Measurements from ENCODE around the gene TLCD1. TPM values are rescaled to one million over a fixed set of nuclear protein-coding genes. Genes with fewer than 3 reads are reported as not detected.

TLCD1 gene
- total RNA-seq, 1 donor from 2014 or later: 8.2 TPM

- peaks cover 19% of the 10 kb centered on the region for H3K9me3 Mint-ChIP-seq (ENCODE audit: unreplicated experiment)
- peak; percentile 96 for DNase-seq
- H3K27me3 Mint-ChIP-seq (ENCODE audit: unreplicated experiment): peaks cover 23% of the 10 kb centered on the region
- peak overlapping the region; percentile 48 for H3K27ac Mint-ChIP-seq (ENCODE audit: unreplicated experiment)
- peak; percentile 95 for TF ChIP-seq CTCF (IDR thresholded peaks at IDR 0.05; ENCODE audit: partially characterized antibody, unreplicated experiment)
- no peaks in the 10 kb centered on the region for H3K36me3 Mint-ChIP-seq (ENCODE audit: unreplicated experiment)
- peaks cover 13% of the 10 kb centered on the region for H3K4me1 Mint-ChIP-seq (ENCODE audit: low read depth, unreplicated experiment)
- peak overlapping the region; percentile 61 for H3K4me3 Mint-ChIP-seq (ENCODE audit: unreplicated experiment)
These were observed 24.4 kb upstream of the TLCD1 start for GRCh38 chr17:28750178-28751047.

GRCh38 chr17:28749516-28750177 lies 23.6 kb upstream of the TLCD1 start:
- Mint-ChIP-seq H3K4me3 (ENCODE audit: unreplicated experiment) (peak overlapping the region; percentile 61), H3K36me3 (ENCODE audit: unreplicated experiment) (no peaks in the 10 kb centered on the region), H3K27ac (ENCODE audit: unreplicated experiment) (no peak overlapping the region), H3K27me3 (ENCODE audit: unreplicated experiment) (peaks cover 28% of the 10 kb centered on the region), H3K9me3 (ENCODE audit: unreplicated experiment) (peaks cover 24% of the 10 kb centered on the region), H3K4me1 (ENCODE audit: low read depth, unreplicated experiment) (peaks cover 13% of the 10 kb centered on the region)
- no peak for TF ChIP-seq CTCF (IDR thresholded peaks at IDR 0.05; ENCODE audit: partially characterized antibody, unreplicated experiment)
- no peak for DNase-seq

- no peak for TF ChIP-seq CTCF (IDR thresholded peaks at IDR 0.05; ENCODE audit: partially characterized antibody, unreplicated experiment)
- Mint-ChIP-seq H3K4me1 (ENCODE audit: low read depth, unreplicated experiment) (peaks cover 13% of the 10 kb centered on the region), H3K4me3 (ENCODE audit: unreplicated experiment) (no peak overlapping the region), H3K27ac (ENCODE audit: unreplicated experiment) (peak overlapping the region; percentile 52), H3K36me3 (ENCODE audit: unreplicated experiment) (no peaks in the 10 kb centered on the region), H3K9me3 (ENCODE audit: unreplicated experiment) (peaks cover 24% of the 10 kb centered on the region), H3K27me3 (ENCODE audit: unreplicated experiment) (peaks cover 30% of the 10 kb centered on the region)
- DNase-seq: no peak
These were observed 23.0 kb upstream of the TLCD1 start for GRCh38 chr17:28748852-28749515.

- TF ChIP-seq CTCF (IDR thresholded peaks at IDR 0.05; ENCODE audit: partially characterized antibody, unreplicated experiment): no peak
- peak overlapping the region; percentile 90 for H3K4me3 Mint-ChIP-seq (ENCODE audit: unreplicated experiment)
- peak overlapping the region; percentile 96 for H3K27ac Mint-ChIP-seq (ENCODE audit: unreplicated experiment)
These were observed 22.0 kb upstream of the TLCD1 start for GRCh38 chr17:28747801-28748750.

More at GRCh38 chr17:28747801-28748750, 22.0 kb upstream of the TLCD1 start:
- no peak for DNase-seq
- Mint-ChIP-seq H3K27me3 (ENCODE audit: unreplicated experiment) (peaks cover 31% of the 10 kb centered on the region), H3K36me3 (ENCODE audit: unreplicated experiment) (no peaks in the 10 kb centered on the region), H3K9me3 (ENCODE audit: unreplicated experiment) (peaks cover 25% of the 10 kb centered on the region), H3K4me1 (ENCODE audit: low read depth, unreplicated experiment) (peaks cover 13% of the 10 kb centered on the region)

All from glutamatergic neuron (in vitro differentiated cells).